GM23248 (cell line): ENCODE measurements around the gene TBC1D2.

Experiments used
- EZH2 ChIP-seq: fragments of 200-600 bp; sonication (generic); IDR thresholded peaks from 2 replicates; pipeline ENCODE4 v1.6.1; 2018; ENCODE audit warnings: antibody characterized with exemption, mild to moderate bottlenecking; ENCODE audit not compliant: insufficient read depth, poor library complexity, severe bottlenecking
- EZH2phosphoT487 ChIP-seq: fragments of 200-600 bp; sonication (generic); IDR thresholded peaks from 2 replicates; pipeline ENCODE4 v1.6.1; 2018; ENCODE audit warnings: antibody characterized with exemption, moderate library complexity, mild to moderate bottlenecking, low read depth; ENCODE audit not compliant: insufficient read depth

DNA sequence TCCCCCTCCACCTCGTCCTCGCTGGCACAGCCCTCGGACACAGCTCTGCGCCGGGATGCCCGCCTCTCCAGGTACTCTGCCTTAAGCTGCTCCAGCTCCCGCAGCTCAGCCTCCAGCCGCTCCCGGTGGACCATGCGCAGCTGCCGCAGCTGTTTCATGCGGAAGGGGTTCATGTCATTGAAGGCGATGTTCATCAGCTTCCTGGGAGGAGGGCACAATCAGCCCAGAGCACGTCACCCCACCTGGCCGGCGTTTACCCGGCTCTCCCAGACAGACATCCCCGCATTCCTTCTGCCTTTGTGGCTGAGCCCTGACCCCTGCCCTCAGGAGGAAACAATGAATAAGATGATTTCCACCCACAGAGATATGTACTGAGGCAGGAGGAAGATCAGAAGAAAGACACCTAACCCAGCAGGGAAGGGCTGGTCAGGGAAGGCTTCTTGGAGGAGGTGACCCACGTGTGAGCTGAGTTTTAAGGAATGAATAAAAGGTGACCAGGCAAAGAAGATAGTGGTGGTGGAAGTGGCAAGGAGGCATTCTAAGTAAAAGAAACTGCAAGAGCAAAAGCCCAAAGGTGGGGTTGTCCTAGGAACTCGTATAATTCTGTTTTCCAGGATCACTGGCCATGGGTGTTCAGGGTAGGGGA is 55.9 kb downstream of the TBC1D2 start:
- TF ChIP-seq EZH2phosphoT487 (no peak), EZH2 (no peak)
